HG02759 (cell line): ENCODE measurements around the gene AGBL4.
"Not testable (repeated sequence)": the region's sequence is repeated elsewhere in the genome, so short reads cannot be mapped to it uniquely, and the experiment has no call there.

Source experiments
- ATAC-seq: cut with Tn5 transposase; IDR thresholded peaks from one replicate; pipeline ENCODE4 v1.9.1; 2021; ENCODE audit warnings: mild to moderate bottlenecking, moderate library complexity; ENCODE audit not compliant: unreplicated experiment

Gene AGBL4

GRCh38 chr1:48523558-48523957 lies 1500.2 kb downstream of the AGBL4 start:
- no peak for ATAC-seq

- ATAC-seq, result not testable (repeated sequence)
Measured at GRCh38 chr1:48519896-48520295, 1503.9 kb downstream of the AGBL4 start.

GRCh38 chr1:48506870-48507269 lies 1516.9 kb downstream of the AGBL4 start:
- no peak for ATAC-seq

- no peak for ATAC-seq
Measured at GRCh38 chr1:48500541-48501450, 1523.0 kb downstream of the AGBL4 start.

- no peak for ATAC-seq
Measured at GRCh38 chr1:48499211-48499735, 1524.5 kb downstream of the AGBL4 start.

GRCh38 chr1:48498096-48498791 lies 1525.5 kb downstream of the AGBL4 start:
- peak; percentile 92 for ATAC-seq

- ATAC-seq, result no peak
Measured at GRCh38 chr1:48495911-48496310, 1527.8 kb downstream of the AGBL4 start.

- no peak for ATAC-seq
Measured at GRCh38 chr1:48495166-48495565, 1528.6 kb downstream of the AGBL4 start.

GRCh38 chr1:48493970-48494769 lies 1529.6 kb downstream of the AGBL4 start:
- ATAC-seq, result no peak

- no peak for ATAC-seq
Measured at GRCh38 chr1:48493041-48493440, 1530.7 kb downstream of the AGBL4 start.

- no peak for ATAC-seq
Measured at GRCh38 chr1:48492392-48492791, 1531.4 kb downstream of the AGBL4 start.

- ATAC-seq, result no peak
Measured at GRCh38 chr1:48488721-48489120, 1535.0 kb downstream of the AGBL4 start.
